Vagina (tissue), 2 donors: ENCODE results near the gene TACC3.

Experiments used
- POLR2A ChIP-seq, 2 donors: fragments of 450-650 bp; IDR thresholded peaks; one replicate each; pipeline ENCODE4 v1.6.1; 2017; ENCODE audit warnings: antibody characterized with exemption in 2 of 2, mild to moderate bottlenecking in 2 of 2, moderate library complexity in 2 of 2
- TF ChIP-seq, protein P1 (sequence below), 3 experiments: fragments of 450-650 bp in 2 of 3; fragments of 200-600 bp in 1 of 3; sonication (generic) in 1 of 3; IDR thresholded peaks; one replicate each; pipeline ENCODE4 v1.5.1; 2017 to 2019; ENCODE audit warnings: antibody characterized with exemption in 3 of 3, mild to moderate bottlenecking in 2 of 3, moderate library complexity in 2 of 3

DNA sequence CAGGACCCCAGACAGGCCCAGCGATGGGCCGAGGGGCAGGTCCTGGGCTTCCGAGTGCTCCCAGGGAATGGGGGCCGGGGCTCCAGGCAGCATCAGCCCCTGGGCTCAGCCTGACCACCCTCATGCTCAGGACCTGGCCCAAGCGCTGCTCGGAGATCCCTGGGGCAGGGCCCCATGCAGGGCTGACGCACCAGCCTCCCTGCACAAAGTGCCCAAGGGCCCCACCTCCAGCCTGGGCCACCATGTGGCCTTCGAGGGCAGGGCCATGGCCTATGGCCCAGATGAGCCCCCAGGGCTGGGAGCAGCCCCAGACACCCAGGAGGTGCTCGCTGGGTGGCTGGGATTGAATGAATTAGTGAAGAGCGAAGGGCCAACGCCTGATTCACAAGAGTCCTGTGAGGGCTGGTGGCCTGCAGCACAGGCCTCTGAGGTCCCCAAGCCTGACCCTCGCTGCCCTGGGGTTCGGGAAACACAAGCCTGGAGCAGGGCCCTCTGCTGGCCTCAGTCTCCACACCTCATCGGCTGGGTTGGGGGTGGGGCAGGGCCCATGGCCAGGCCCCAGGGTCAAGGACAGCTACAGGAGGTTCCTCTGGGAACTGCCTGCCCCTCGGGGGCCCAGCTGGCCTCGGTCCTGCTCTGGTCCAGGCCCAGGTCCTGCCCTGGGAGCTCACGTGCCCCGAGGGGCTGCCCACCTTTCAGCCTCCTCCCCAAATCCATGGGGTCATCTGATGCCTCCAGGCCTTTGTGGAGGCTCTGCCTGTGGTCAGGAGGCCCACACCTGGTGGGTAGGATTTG is 58.5 kb downstream of the TACC3 start:
- TF ChIP-seq, protein P1, sequence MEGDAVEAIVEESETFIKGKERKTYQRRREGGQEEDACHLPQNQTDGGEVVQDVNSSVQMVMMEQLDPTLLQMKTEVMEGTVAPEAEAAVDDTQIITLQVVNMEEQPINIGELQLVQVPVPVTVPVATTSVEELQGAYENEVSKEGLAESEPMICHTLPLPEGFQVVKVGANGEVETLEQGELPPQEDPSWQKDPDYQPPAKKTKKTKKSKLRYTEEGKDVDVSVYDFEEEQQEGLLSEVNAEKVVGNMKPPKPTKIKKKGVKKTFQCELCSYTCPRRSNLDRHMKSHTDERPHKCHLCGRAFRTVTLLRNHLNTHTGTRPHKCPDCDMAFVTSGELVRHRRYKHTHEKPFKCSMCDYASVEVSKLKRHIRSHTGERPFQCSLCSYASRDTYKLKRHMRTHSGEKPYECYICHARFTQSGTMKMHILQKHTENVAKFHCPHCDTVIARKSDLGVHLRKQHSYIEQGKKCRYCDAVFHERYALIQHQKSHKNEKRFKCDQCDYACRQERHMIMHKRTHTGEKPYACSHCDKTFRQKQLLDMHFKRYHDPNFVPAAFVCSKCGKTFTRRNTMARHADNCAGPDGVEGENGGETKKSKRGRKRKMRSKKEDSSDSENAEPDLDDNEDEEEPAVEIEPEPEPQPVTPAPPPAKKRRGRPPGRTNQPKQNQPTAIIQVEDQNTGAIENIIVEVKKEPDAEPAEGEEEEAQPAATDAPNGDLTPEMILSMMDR (IDR thresholded peaks at IDR 0.05): no peak
- TF ChIP-seq POLR2A (IDR thresholded peaks at IDR 0.05): no peak
